Esophagus muscularis mucosa (tissue), 3 donors: ENCODE measurements around the gene KRT37.

Source experiments
- POLR2A ChIP-seq: fragments of 450-650 bp; IDR thresholded peaks from one replicate; pipeline ENCODE4 v1.6.1; 2017; ENCODE audit warnings: antibody characterized with exemption, moderate library complexity, mild to moderate bottlenecking, low read depth
- POLR2AphosphoS5 ChIP-seq, 2 donors: sonication (generic); formaldehyde crosslinking; IDR thresholded peaks; one replicate each; pipeline ENCODE4 v1.6.1; 2017; ENCODE audit warnings: antibody characterized with exemption in 2 of 2
- TF ChIP-seq, protein P1 (sequence below), 3 experiments: fragments of 200-600 bp in 2 of 3; fragments of 450-650 bp in 1 of 3; sonication (generic) in 2 of 3; IDR thresholded peaks; one replicate each; pipeline ENCODE4 v1.5.1; 2017 to 2019; ENCODE audit warnings: antibody characterized with exemption in 3 of 3, mild to moderate bottlenecking in 2 of 3, moderate library complexity in 1 of 3

GRCh38 chr17:41452281-41452680, 27.9 kb upstream of the KRT37 start:
- TF ChIP-seq POLR2AphosphoS5 (IDR thresholded peaks at IDR 0.05) (no peak), POLR2A (no peak)
- TF ChIP-seq, protein P1, sequence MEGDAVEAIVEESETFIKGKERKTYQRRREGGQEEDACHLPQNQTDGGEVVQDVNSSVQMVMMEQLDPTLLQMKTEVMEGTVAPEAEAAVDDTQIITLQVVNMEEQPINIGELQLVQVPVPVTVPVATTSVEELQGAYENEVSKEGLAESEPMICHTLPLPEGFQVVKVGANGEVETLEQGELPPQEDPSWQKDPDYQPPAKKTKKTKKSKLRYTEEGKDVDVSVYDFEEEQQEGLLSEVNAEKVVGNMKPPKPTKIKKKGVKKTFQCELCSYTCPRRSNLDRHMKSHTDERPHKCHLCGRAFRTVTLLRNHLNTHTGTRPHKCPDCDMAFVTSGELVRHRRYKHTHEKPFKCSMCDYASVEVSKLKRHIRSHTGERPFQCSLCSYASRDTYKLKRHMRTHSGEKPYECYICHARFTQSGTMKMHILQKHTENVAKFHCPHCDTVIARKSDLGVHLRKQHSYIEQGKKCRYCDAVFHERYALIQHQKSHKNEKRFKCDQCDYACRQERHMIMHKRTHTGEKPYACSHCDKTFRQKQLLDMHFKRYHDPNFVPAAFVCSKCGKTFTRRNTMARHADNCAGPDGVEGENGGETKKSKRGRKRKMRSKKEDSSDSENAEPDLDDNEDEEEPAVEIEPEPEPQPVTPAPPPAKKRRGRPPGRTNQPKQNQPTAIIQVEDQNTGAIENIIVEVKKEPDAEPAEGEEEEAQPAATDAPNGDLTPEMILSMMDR (IDR thresholded peaks at IDR 0.05), result no peak
